OCI-LY3 (cell line): Measurements from ENCODE around the gene PACS2.

ENCODE experiments used
- EZH2phosphoT487 ChIP-seq: fragments of 200-600 bp; shearing (Covaris generic); IDR thresholded peaks from 2 replicates; pipeline ENCODE4 v1.6.1; 2018; ENCODE audit warnings: antibody characterized with exemption, mixed run types, low read depth
- TF ChIP-seq, protein P1 (sequence below): fragments of 200-600, 300-600 bp; sonication (generic); IDR thresholded peaks from 2 replicates; pipeline ENCODE4 v1.5.1; 2014; ENCODE audit warnings: antibody characterized with exemption, low read length, low read depth

DNA sequence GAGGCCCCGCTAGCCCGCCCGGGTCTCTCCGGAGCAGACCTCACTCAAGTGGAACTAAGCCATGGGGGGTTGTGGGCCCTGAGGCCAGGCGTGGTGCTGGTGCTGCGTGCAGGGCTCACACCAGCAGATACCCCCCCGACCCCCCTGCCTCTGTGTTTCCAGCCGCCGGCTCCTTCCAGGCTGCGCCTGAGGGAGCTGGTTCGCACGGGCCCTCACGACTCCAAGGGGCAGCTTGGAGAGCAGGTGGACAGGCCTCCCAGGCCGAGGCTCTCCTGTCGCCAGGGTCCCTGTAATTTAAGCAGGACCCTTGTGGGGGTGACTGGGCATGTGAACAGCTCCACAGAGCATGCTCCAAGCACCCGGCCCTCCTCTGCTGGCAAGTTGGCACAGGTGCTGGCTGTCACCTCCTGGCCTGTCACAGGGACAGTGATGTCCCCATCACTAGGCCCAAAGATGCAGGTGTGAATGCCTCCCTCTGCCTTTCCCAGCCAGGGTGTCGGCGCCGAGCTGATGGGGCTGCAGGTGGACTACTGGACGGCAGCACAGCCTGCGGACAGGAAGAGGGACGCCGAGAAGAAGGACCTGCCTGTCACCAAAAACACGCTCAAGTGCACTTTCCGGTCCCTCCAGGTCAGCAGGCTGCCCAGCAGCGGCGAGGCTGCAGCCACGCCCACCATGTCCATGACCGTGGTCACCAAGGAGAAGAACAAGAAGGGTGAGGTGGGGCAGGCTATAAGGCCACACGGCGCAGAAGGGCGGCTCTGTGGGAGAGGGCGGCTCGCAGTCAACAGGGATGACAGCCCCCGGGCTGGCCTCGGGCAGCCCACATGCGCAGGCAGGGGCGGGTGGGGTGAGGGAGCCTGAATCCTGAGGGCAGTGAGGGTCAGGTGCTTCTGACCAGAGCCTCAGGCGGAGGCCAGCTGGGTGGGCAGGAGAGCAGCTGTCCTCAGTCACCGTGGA is 77.9 kb downstream of the PACS2 start:
- TF ChIP-seq, protein P1, sequence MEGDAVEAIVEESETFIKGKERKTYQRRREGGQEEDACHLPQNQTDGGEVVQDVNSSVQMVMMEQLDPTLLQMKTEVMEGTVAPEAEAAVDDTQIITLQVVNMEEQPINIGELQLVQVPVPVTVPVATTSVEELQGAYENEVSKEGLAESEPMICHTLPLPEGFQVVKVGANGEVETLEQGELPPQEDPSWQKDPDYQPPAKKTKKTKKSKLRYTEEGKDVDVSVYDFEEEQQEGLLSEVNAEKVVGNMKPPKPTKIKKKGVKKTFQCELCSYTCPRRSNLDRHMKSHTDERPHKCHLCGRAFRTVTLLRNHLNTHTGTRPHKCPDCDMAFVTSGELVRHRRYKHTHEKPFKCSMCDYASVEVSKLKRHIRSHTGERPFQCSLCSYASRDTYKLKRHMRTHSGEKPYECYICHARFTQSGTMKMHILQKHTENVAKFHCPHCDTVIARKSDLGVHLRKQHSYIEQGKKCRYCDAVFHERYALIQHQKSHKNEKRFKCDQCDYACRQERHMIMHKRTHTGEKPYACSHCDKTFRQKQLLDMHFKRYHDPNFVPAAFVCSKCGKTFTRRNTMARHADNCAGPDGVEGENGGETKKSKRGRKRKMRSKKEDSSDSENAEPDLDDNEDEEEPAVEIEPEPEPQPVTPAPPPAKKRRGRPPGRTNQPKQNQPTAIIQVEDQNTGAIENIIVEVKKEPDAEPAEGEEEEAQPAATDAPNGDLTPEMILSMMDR: no peak
- no peak for TF ChIP-seq EZH2phosphoT487
